GM18951 (cell line): ENCODE results near the gene MACROD2.
"Not testable (repeated sequence)": the region's sequence is repeated elsewhere in the genome, so short reads cannot be mapped to it uniquely, and the experiment has no call there.

Source experiments
- POLR2A ChIP-seq: IDR thresholded peaks from 4 replicates; pipeline ENCODE4 v1.6.1; 2011; ENCODE audit warnings: mild to moderate bottlenecking; ENCODE audit not compliant: insufficient read length, insufficient read depth; ENCODE audit errors: extremely low read depth
- in situ Hi-C: fragments of 300-500 bp; cut with MboI; formaldehyde crosslinking; loops from one replicate; pipeline ENCODE4 v1.12.0; 2022; ENCODE audit warnings: low sequenced_read_pairs, mixed read lengths, inconsistent platforms; ENCODE audit not compliant: unreplicated experiment

The MACROD2 gene

DNA sequence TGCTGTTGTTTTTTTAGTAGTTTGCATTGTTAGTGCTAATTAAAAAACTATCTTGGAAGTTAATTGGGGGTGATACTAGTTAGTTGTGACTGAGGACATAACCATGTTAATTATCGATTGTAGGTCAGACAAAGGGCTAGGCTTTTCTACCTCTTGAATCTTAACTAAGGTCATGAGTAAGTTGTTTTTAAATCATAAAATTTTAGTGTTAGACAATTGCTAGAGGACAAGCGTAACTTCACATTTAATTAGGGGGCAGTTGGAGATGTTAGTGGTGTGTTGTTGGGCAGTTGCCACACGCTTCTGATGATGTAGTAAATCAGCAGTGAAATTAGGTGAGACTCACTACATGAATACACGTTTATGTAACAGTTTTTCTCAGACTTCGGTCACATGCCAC is 961.2 kb downstream of the MACROD2 start:
- no peak for TF ChIP-seq POLR2A
- in situ Hi-C loops: no loop called here

DNA sequence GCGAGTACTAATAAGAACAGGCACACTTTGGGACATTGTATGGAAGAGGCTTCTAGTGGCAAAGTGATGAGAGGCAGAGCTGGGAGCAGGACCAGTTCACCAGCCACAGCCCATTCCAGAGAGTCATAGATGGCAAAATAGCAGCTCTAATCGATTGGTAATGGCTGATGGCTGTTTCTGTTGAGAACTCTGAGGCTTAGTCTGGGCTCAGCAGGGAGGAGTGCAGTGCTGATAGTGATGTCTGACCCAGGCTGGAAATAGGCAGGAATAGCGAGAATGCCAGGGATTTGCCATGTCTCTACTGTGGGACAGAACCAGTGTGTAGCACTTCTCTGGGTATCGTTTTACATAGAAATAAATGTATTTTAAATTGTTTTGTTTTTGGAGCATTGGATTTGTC is 962.1 kb downstream of the MACROD2 start:
- in situ Hi-C loops: no loop called here

DNA sequence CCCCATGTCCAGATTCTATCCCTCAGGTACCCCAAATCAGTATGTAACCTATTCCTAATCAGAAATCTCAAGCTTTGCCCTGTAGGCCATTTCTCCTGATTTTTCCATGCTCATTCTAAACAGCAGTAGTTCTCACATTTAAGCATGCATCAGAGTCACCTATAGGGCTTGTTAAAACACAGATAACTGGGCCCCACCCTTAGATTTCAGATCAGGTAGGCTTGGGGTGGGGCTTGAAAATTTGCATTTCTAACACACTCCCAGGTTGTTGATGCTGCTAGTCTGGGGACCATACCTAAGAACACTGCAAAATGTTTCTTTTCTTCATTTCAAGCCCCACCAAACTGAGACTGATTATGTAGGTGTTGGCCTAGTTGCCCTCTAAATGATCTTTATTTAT is 963.3 kb downstream of the MACROD2 start:
- no peak for TF ChIP-seq POLR2A
- in situ Hi-C loops: no loop called here

More for the DNA sequence above, 962.1 kb downstream of the MACROD2 start:
- TF ChIP-seq POLR2A: no peak

DNA sequence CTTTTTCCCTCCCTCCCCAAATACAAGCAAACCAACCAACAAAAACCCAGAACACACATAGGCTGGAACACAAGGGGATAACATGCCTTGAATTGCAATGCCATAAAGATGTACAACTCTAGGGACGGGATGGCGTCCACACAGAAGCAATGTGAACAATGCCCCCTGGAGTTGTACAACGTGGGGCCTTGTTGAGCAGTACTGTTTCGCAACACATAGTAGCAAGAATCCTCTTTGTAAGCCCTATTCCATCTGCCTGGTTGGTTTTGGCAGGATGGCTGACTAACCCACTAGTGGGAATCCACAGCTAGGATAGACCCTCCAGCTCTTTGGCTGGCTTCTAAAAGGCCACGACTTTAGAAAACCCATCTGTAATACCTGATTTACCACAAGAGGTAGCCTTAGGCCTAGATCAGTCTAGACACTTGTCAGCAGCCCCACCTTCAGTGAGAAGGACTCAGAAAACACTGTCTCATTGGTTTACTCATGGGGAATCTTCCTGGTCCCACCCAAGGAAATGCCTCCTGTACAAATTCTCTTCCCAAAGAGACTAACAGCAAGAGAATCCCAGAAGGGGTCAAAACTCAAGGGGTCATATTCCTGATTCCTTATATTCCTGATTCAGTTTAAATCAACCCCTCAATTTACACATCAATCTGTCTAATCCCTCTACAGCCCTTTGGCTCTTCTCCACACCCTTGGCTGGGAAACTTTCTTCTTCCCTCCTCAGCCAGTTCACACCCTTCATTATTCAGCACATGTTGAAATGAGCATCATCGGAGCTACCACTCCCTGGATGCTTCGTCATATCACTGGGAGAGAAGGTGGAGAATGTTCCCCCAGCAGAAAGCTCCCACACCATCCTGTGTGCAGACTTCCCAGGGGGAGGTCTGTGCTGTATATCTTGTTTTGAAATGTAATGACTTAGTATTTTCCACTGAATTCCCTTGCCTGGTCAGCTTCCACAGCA is 964.5 kb downstream of the MACROD2 start:
- in situ Hi-C loops: no loop called here
- no peak for TF ChIP-seq POLR2A

DNA sequence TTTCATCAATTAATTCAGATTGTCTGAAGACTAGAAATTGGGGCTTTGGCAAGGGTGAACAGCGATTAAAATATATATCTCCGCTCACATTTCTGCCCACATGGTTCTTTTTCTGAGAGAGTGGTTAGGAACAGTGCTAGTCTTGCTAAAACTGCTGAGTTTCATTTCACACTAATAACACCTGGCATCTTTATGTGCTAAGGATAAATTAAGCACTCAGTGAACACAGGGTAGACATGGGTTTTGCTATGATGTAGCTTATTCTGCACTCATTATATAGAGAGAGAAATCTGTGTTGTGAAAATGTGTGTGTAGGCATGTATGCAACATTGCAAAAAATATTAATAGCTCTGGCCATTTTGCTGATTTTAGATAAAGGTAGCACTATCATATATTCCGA is 965.5 kb downstream of the MACROD2 start:
- TF ChIP-seq POLR2A: no peak
- in situ Hi-C loops: no loop called here

DNA sequence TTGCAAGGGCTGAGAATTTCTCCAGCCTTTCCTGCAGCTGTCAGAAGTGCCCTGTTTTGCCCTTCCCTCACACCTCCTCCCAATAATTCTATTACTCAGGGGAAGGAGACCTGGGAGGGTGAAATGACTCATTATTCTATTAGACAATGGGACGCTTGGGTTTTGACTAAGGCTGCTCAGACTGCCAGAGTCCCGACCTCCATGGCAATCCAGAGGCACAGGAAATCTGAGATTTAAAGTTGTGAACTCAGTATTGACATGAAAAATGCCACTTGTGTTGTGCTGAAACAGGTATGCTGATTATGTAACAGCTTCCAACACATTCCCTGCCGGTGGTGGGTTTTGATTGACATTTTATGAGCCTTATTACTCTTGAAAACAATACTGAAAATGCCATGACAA is 967.9 kb downstream of the MACROD2 start:
- TF ChIP-seq POLR2A: no peak
- in situ Hi-C loops: no loop called here

DNA sequence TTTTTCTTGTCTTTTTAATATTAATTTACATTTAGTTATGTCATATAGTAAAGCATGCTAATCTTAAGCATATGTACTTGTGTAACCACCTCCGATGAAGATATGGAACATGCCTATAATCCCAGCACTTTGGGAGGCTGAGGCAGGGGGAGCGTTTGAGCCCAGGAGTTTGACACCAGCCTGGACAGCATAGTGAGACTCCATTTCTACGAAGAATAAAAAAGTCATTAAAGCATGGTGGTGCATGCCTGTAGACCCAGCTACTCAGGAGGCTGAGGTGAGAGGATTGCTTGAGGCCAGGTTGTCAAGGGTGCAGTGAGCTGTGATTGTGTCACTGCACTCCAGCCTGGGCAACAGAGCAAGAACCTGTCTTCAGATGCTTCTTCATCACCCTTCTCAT is 970.9 kb downstream of the MACROD2 start:
- no peak for TF ChIP-seq POLR2A
- in situ Hi-C loops: no loop called here

DNA sequence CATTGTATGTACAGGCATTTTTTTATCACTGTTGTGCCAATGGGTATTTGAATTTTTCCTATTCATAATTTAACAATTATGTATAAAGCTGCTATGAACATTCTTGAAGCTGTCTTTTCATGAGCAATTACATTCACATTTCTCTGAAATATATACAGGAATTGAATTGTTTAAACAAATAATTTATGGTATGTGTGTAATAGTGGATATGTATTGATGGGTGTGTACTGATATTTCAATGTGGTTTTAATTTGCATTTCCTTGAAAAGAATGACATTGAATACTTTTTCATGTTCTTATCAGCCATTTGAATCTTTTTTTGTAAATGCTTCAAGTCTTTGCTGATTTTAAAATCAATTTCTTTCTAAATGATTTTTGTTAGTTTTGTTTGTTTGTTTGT is 971.5 kb downstream of the MACROD2 start:
- TF ChIP-seq POLR2A: no peak
- in situ Hi-C loops: no loop called here

DNA sequence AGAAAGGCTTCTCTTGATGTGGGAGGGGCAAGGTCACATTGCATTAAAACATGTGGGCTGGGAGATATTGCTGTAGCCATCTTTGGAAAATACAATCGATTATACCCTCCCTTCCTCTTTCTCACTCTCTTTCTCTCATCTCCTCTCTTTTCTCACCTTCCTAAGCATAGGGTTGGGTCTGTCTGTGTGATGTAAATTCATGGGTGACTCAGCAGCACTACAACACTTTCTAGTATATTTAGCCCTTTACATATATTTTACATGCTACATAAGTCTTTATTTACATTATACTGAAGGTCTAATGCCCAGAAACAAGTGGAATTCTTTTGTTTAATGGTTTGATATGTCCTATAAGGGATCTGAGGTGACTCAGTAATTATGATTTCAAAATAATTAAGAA is 976.9 kb downstream of the MACROD2 start:
- TF ChIP-seq POLR2A: no peak
- in situ Hi-C loops: no loop called here

DNA sequence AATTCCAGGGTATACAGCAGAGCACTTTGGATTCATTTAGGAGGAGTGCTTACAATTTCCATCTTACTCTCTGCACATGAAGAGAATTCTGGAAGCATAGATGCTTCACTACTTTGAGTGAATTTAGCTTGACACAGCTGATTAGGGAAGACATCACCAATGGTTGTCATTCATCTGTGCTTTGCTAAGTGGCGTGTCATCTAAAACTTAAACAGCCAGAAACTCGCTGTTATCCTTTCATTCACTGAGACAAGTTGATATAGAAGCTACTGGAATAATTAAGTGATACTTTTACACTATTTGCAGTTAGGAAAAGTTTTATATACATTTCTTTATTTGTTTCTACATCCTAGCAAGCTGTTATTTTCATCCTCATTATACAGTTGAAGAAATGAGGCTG is 977.4 kb downstream of the MACROD2 start:
- in situ Hi-C loops: no loop called here

DNA sequence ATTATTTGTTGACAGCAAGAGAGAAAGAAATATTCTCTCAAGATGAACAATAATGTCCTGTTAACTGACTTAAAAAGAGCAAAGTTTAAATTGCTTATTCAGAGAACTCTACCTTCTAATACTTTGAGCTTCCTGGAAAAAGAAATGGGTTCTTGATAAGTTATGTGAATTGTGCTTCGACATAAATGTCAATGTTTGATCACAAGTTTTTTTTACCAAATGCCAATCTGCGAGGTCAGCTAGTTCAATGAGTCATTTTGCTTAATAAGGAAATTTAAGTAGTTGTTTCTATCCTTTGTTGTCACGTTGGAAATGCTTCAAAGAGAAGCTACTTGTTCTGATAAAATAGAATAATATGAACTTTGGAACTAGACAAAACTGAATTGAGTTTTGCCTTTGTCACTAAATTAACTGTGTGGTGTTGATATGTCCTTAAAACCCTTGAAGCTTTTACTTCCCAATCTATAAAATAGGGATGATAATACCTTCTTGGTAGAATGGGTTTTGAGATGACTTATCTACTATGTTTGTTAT is 984.2 kb downstream of the MACROD2 start:
- TF ChIP-seq POLR2A: no peak
- in situ Hi-C loops: no loop called here

More for the DNA sequence above, 977.4 kb downstream of the MACROD2 start:
- TF ChIP-seq POLR2A: no peak

DNA sequence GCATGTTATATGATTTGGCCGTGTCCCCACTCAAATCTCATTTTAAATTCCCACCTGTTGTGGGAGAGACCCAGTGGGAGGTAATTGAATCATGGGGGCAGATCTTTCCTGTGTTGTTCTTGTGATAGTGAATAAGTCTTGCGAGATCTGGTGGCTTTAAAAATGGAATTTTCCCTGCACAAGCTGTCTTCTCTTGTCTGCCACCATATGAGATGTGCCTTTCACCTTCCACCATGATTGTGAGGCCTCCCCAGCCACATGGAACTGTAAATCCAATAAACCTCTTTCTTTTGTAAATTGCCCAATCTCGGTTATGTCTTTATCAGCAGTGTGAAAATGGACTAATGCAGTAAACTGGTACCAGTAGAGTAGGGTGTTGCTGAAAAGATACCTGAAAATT is 986.2 kb downstream of the MACROD2 start:
- in situ Hi-C loops: not testable (repeated sequence)

DNA sequence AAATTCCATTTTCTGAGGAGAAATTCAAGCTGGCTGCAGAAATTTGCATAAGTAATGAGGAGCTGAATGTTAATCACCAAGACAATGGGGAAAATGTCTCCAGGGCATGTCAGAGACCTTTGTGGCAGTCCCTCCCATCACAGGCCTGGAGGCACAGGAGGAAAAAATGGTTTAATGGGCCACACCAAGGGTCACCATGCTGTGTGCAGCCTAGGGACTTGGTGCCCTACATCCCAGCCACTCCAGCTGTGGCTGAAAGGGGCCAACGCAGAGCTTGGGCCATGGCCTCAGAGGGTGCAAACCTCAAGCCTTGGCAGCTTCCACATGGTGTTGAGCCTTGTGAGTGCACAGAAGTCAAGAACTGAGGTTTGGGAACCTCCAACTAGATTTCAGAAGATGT is 987.0 kb downstream of the MACROD2 start:
- in situ Hi-C loops: not testable (repeated sequence)

DNA sequence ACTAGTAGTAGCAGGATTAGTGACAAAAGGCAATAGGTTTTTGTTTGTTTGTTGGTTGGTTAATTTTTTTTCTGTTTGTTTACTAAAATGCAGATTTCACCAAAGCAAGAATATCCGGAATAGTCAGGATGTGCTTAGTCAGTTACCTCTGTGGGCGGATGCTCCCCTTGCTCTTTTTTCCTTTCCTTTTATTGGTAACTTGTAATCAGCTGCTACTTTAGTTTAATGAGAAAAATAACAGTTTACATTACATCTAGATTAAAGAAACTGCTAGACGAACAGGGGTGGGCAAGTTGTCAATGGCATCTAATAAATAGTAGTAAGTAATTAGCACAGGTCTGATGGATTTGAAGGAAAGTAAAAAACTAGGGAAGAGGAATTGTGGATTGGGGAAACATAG is 989.0 kb downstream of the MACROD2 start:
- in situ Hi-C loops: no loop called here
- TF ChIP-seq POLR2A: no peak
